Ishikawa (cell line): Measurements from ENCODE around the gene SCNN1A.

Experiments used
- FOXM1 ChIP-seq: IDR thresholded peaks from 2 replicates; pipeline ENCODE4 v1.6.1; 2012; ENCODE audit warnings: low read depth, borderline replicate concordance
- MAX ChIP-seq: IDR thresholded peaks from 2 replicates; pipeline ENCODE4 v1.6.1; 2012
- REST ChIP-seq: IDR thresholded peaks from 2 replicates; pipeline ENCODE4 v1.6.1; 2012; ENCODE audit warnings: low read depth, mild to moderate bottlenecking
- TAF1 ChIP-seq: IDR thresholded peaks from 2 replicates; pipeline ENCODE4 v1.6.1; 2012; ENCODE audit warnings: low read depth, mild to moderate bottlenecking
- USF1 ChIP-seq: IDR thresholded peaks from 2 replicates; pipeline ENCODE4 v1.6.1; 2012
- ZBTB7A ChIP-seq: IDR thresholded peaks from 2 replicates; pipeline ENCODE4 v1.6.1; 2012; ENCODE audit warnings: low read depth

GRCh38 chr12:6312529-6313325 is 62.6 kb downstream of the SCNN1A start:
- TF ChIP-seq REST (no peak), TAF1 (no peak), MAX (peak; percentile 95), FOXM1 (no peak), ZBTB7A (peak; percentile 25; the same call in 1 of the 2 replicates), USF1 (peak; percentile 48; the same call in 1 of the 2 replicates)
